Keratinocyte (primary cell): ENCODE results near the gene KSR1.

Experiments used
- EZH2 ChIP-seq: IDR thresholded peaks from one replicate; pipeline ENCODE4 v1.6.1; 2012; ENCODE audit warnings: inconsistent platforms, mild to moderate bottlenecking, low read length, moderate library complexity
- TF ChIP-seq, protein P1 (sequence below), 3 experiments: IDR thresholded peaks in 1 of 3; conservative IDR thresholded peaks in 1 of 3; optimal IDR thresholded peaks in 1 of 3; 2 replicates in 2 of 3; 3 replicates in 1 of 3; pipeline versions ENCODE3 to v1.5.1; 2011; ENCODE audit warnings: low read length in 3 of 3, mild to moderate bottlenecking in 3 of 3, moderate library complexity in 2 of 3, control low read depth in 1 of 3, inconsistent platforms in 1 of 3; ENCODE audit not compliant: insufficient read depth in 2 of 3; ENCODE audit errors: extremely low read depth in 1 of 3

DNA sequence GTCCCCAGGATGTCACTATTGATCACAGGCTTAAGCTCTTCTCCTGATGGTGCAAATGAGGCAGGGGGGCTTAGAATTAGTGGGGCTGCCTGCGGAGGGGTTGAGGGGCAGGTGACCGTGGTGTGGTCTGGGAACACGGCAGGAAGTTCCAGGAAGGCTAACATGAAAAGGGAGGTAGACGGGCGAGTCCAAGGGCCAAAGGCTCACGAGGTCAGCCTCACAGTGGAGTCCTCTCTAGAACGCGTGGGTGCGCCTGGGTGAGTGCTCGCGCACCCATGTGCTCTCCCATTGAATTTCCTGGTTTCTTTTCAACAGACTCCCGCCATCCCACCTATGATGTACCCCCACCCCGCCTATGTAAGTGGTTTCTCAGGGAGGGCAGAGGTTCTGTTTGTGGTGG, 190.0 kb downstream of the KSR1 start:
- TF ChIP-seq EZH2: no peak
- TF ChIP-seq, protein P1, sequence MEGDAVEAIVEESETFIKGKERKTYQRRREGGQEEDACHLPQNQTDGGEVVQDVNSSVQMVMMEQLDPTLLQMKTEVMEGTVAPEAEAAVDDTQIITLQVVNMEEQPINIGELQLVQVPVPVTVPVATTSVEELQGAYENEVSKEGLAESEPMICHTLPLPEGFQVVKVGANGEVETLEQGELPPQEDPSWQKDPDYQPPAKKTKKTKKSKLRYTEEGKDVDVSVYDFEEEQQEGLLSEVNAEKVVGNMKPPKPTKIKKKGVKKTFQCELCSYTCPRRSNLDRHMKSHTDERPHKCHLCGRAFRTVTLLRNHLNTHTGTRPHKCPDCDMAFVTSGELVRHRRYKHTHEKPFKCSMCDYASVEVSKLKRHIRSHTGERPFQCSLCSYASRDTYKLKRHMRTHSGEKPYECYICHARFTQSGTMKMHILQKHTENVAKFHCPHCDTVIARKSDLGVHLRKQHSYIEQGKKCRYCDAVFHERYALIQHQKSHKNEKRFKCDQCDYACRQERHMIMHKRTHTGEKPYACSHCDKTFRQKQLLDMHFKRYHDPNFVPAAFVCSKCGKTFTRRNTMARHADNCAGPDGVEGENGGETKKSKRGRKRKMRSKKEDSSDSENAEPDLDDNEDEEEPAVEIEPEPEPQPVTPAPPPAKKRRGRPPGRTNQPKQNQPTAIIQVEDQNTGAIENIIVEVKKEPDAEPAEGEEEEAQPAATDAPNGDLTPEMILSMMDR (optimal IDR thresholded peaks at IDR 0.05 in 1 of 3, IDR thresholded peaks at IDR 0.05 in 1 of 3, conservative IDR thresholded peaks at IDR 0.05 in 1 of 3; ENCODE audit: extremely low read depth in 1 of 3, insufficient read depth in 2 of 3, low read length in 3 of 3): no peak
